AG10803 (cell line): ENCODE data around the gene GPI.

ENCODE experiments used
- DNase-seq: peaks from one replicate; pipeline ENCODE4 v3.0.0; 2010; ENCODE audit warnings: low read depth
- H3K4me3 ChIP-seq: 2 replicates; pipeline ENCODE4 v1.5.1; 2011; ENCODE audit warnings: mild to moderate bottlenecking, low read length, control low read depth
- CTCF ChIP-seq: conservative IDR thresholded peaks from 2 replicates; pipeline ENCODE4 v1.5.1; 2011; ENCODE audit warnings: mild to moderate bottlenecking, low read length, control low read depth, inconsistent platforms

The GPI gene

GRCh38 chr19:34426096-34426661 is 61.2 kb downstream of the GPI start:
- no peak for TF ChIP-seq CTCF
- no peak overlapping the region for H3K4me3 ChIP-seq

GRCh38 chr19:34428549-34429285 is 63.7 kb downstream of the GPI start:
- peak; percentile 50 for DNase-seq
- TF ChIP-seq CTCF: no peak
- peak overlapping the region; percentile 88 for H3K4me3 ChIP-seq

More at GRCh38 chr19:34426096-34426661, 61.2 kb downstream of the GPI start:
- no peak for DNase-seq

GRCh38 chr19:34429553-34429952 is 64.6 kb downstream of the GPI start:
- DNase-seq: no peak
- H3K4me3 ChIP-seq: peak overlapping the region; percentile 88
- no peak for TF ChIP-seq CTCF

- TF ChIP-seq CTCF: peak; percentile 81
- DNase-seq: peak; percentile 53
- H3K4me3 ChIP-seq: no peak overlapping the region
These were observed 66.0 kb downstream of the GPI start for GRCh38 chr19:34430738-34431625.

- no peak for TF ChIP-seq CTCF
- H3K4me3 ChIP-seq: no peak overlapping the region
- no peak for DNase-seq
These were observed 66.8 kb downstream of the GPI start for GRCh38 chr19:34431681-34432402.

GRCh38 chr19:34432797-34433196 is 67.8 kb downstream of the GPI start:
- TF ChIP-seq CTCF: no peak
- DNase-seq: peak; percentile 20
- no peak overlapping the region for H3K4me3 ChIP-seq
